ENCODE measurements around the gene PNPT1.
A peak's percentile ranks its signal among the peaks of the same experiment; 100 is the strongest.
"Not testable (repeated sequence)": the region's sequence is repeated elsewhere in the genome, so short reads cannot be mapped to it uniquely, and the experiment has no call there.

The PNPT1 gene

DNA sequence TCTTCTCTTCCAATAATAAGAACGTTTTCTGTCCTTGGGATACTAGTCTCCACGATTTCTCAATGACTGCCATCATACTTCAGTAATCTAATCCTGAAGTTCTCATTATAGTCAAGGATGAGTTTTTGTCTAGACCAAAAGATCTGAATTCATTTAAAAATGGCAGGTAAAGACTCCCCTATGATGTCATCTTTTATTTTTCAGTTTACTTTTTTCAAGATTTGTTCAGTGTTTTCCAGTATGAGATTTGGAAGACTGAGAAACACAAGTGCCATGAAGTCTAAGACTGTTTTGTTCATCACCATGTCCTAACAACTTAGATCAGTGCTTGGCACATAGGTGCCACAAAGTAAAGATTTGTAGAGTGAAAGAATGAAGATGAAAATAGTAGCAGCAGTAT lies 40.4 kb downstream of the PNPT1 start:
- DNase-seq = no peak

DNA sequence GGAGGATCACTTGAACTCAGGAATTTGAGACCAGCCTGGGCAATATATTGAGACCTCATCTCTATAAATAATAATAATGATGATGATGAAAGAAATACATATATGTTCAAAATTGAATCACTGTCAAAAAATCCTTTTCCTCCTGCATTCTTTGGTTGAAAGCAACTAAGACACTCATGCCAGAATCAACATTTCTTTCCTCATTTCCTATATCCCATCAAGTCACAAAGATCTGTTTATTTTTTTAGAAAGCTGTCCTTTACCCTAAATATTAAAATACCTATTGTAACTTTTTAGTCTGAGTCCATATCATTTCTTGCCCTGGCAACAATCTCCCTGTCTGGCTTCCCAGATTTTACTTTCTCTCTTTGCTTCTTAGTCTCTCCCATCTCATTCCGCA lies 44.4 kb downstream of the PNPT1 start:
- no peak for DNase-seq

DNA sequence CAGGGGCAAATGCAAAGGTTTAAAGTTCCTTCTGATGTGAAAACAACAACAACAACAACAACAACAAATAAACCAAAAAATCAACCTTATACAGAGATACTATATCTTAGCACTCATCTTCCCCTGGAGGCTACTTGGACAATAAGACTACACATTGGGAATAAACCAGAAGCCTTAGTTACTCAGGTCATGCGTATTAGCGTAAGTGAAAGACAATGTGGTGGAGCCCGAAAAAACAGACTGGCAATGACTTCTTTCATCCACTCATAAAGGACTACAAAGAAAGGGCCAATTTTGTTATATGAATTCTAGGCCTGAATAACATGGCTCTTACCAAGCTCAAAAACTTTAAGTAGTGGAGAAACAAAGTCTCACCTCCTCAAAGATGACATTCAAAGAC lies 56.8 kb downstream of the PNPT1 start:
- DNase-seq = no peak

DNA sequence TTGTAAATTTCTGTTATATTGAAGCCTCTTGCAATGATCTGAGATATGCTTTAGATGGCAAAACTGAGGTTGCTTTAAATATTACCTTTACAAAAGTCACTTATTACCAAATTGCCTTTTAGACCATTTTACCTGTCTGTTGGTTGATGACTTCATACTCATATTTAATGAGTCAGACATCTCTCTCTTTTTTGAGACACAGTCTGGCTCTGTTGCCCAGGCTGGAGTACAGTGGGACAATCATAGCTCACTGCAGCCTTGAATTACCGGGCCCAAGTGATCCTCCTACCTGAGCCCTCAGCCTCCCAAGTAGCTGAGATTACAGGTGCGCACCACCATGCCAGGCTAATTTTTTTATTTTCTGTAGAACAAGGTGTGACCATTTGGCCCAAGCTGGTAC lies 64.7 kb downstream of the PNPT1 start:
- DNase-seq = no peak

DNA sequence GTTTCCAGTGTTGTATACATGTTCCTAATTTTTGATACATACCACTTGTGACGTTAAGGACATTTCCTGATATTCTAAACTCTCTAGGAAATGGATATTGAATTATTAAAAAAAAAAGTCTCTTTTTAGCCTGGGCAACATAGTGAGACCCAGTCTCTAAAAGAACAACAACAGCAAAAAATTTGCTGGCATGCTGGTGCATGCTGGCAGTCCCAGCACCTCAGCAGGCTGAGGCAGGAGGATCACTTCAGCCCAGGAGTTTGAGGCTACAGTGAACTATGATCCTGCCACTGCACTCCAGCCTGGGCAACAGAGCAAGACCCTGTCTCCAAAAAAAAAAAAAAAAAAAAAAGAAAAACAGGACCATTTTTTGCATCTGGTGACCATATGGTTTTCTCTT lies 65.7 kb downstream of the PNPT1 start:
- DNase-seq = no peak

DNA sequence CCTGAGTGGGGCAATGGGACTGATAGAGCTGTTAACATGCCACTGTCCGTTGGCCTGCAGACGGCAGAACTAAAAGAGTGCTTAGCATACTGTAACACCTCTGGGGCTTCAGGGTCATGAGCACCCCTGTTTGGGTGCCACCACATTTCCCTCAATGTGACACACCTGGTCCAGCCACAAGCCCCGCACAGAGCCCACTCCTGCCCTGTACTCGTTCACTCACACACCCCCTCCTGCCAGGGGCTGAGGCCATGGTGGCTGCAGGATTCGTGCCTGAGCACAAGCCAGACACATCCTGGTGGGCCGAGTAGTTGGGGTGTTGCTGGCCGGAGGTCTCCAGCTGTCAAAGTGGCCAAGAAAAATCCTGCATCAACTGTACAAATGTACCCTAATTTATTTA lies 71.8 kb downstream of the PNPT1 start:
- DNase-seq = no peak

DNA sequence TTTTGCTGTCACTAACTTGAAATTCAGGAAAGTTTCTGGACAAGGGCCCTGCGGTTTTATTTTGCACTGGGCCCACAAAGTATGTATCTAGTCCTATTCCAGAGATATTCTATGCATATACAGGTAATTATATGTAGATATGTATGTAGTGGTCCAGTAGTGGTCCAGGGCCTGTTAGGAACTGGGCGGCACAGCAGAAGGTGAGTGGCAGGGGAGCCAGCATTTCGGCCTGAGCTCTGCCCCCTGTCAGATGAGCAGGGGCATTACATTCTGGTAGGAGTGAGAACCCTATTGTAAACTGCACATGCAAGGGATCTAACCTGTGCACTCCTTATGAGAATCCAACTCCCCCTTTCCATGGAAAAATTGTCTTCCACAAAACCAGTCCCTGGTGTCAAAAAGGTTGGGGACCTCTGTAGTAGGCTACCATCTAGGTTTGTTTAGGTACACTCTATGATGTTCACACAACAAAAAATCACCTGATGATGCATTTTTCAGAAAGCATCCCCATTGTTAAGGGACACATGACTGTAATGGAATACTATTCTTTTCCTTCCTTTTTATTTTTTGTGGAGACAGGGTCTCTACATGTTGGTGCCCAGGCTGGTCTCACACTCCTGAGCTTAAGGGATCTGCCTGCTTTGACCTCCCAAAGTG lies 73.4 kb downstream of the PNPT1 start:
- no peak for DNase-seq

DNA sequence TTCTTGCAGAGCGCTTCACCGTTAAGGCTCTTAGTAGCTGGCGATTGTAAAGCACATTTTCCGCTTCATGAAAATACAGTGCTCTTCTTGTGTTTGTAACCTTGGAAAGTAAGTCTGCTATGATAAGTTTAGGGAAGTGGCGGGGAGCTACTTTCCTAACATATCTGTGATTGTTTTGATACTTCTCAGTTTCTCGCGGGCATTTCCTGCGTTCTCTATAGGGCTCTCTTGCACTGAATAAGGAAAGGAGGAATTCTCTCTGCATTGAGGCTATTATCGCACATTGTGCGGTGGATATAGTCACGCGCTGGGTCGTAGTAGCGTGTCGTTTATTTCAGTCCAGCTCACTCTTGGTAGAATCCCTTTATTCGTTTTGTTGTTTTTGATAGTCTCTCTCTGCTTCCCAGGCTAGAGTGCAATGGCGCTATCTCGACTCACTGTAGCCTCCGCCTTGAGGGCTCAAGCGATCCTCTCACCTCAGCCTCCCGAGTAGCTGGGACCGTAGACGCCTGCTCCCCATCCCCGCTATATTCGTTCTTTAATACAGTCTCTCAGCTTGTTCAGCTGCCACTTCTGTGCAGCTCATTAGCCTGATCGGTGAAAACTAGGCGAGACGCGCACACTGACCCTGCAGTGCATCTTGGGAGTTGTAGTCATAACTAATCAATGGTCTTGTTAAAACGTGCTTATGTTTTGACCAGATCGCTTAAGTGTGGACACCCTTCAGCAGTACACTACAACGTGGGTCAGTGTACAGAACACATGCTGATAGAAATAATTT lies 75.2 kb downstream of the PNPT1 start:
- peak; percentile 67 for DNase-seq

DNA sequence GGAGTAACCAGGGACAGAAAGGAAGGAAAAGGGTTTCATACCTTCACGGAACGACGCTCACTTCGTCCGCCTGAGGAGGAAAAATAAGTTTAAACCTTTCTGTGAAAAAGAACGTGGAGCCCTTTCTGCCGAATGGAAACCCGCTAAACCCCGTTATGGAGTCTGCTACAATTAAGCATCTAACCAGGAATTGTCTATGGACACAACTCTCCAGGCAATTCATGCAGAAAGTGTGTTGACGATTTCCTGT lies 75.7 kb downstream of the PNPT1 start:
- peak; percentile 45 for DNase-seq

DNA sequence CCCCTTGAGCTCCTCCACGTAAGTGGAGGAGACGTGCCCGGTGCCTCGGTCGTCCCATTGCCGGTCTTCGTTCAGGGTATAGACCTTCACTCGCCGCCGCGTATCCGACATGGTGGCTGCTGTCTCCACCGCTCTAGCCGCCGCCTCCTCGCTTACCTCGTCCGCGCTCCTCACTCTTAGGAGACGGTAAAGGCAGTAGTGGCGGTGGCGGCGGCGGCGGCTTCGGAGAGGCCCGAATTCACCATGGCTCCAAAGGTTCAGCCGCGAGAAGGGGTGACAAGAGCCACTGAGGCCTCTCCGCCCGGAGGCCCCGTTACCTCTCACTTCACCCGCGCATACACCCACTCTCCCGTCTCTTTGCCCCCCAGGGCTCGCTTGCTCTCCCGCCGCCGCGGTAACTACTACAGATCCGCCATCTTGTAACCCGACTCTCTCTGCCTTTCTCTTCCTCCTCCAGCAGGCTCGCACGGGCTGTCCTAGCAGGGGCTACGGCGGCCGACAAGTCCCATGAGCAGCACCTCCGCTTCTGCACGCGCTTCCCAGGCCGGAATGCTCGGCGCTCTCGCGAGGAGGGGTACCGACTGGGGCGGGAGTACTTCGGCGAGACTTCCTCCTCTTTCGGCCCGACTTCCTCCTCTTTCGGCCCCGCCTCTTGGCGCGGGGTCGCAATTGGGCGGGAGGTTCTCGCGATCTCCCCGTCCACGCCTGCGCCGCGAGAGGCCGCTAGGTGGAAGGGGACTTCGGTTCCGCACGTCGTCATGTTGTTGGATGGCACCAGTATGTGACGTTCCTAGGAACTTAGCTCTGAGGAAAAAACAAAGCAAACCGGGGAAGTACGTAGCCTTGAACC lies 76.2 kb downstream of the PNPT1 start, which contains the start of gene PPP4R3B:
PPP4R3B (minus strand) TSS at position 448 of the 850 bp plus-strand sequence; CDS start at position 111, 337 bp downstream.
- DNase-seq = peak; percentile 99

DNA sequence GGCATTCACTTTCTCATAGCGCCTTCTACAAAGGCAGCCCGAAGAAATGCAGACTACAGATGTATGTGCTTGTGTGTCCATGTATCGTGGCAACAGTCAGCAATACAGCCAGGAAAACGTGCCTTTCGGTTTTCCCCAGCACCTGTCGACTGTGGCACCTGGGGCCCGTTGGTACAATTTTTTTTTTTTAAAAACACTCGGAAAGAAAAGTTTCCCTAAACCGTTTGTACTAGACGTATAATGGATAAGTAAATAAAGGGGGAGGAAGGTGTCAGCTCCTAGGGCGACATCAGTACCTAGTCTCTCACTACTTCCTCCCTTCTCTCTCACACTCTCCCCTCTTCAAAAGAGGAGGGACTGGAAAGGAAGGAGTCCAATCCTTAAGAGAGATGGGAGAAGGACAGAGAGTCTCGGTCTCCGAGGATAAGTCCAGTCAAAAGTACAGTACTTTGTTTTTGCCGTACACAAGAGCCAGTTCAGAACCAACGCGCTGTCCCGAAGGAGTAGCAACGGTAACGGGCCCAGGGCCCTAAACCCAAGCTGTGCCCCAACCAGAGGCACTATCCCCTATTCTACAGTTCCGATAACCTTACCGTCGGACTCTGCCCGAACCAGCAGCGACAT lies 77.0 kb downstream of the PNPT1 start:
- DNase-seq = peak; percentile 40

DNA sequence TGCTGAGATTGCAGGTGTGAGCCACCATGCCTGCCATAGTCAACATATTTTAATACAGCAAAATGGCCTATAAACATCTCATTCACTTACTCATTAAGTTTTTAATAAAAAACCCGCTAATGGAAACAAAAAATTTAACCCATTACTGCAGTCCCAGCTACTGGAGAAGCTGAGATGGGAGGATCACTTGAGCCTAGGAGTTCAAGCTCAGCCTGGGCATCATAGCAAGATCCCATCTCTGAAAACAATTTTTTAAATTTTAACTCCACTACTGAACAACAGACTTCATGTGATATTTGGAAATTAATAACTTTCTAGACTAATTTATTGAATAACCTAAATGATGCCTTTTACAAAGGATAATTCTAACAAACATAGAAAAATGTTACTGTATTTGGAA lies 81.6 kb downstream of the PNPT1 start:
- DNase-seq = no peak

DNA sequence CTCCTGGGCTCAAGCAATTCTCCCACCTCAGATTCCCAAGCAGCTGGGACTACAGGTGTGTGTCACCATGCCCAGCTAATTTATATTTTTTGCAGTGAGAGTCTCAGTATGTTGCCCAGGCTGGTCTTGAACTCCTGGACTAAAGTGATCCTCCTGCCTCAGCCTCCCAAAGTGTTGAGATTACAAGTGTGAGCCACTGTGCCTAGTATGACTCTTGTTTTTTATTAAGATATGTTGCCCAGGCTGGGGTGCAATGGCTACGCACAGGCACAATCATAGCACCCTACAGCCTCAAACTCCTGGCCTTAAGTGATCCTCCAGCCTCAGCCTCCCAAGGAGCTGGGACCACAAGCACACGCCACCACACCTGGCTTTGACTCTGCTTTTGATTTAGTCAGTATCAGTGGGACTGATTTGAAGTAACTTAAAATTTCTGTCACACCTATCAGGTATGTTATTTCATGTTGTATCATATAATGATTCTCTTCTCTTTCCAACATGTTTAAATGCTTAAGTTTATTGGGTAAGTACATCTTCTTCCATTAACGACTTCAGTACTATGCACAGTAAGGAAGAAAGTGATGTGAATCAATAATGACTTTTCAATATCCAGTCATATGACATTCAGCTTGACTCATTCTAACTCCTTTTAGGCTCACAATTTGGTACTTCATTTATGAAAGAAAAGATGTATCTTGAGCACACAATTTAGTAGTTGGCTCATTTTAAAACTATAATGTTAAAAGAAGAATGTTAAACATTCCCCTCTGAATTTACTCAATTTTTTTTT lies 82.5 kb downstream of the PNPT1 start:
- DNase-seq = no peak

DNA sequence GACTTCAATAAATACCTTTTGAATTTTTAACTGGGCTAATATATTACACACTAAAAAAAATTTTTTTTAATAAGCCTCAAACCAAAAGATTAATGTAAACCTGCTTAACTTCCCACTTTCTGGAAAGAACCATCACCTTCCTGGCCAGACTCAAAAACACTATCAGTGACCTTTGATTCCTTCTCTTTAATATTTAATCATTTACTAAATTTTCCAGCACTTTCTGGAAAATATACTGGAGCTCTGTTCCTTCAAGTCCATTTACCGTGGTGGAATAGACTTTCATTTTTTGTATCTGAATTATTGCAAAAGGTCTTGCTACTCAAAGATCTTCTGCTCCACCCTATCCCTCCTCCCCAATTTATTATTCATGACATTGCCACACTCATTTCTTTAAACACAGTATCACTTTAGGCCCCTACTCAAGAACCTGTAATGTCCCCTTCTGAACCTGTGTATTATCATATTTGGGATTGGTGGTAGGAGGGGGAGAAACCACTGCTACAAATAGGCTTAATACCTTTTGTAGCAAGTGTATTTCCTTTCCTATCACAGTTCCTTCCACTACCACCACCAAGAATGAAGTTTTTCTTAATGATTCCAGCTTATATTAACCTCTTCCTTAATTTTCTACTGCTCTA lies 83.6 kb downstream of the PNPT1 start:
- DNase-seq = no peak

DNA sequence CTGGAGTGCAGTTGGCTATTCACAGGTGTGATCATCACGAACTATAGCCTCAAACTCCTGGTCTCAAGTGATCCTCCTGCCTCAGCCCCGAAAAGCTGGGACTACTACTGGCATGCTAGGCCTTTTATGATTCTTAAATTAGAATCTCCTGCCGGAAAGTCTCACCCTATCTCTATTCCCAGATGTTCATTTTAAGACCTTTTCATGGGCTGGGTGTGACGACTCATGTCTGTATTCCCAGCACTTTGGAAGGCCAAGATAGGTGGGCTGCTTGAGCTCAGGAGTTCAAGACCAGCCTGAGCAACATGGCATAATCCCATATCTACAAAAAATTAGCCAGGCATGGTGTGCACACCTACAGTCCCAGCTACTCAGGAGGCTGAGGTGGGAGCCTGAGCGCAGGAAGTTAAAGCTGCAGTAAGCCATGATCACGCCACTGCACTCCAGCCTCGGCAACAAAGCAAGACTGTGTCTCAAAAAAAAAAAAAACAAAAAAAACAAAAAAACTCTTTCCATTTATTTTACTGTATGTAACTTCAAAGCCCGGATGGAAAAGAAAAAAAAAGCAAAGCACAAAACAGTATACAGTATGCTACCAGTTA lies 84.3 kb downstream of the PNPT1 start:
- DNase-seq = no peak

DNA sequence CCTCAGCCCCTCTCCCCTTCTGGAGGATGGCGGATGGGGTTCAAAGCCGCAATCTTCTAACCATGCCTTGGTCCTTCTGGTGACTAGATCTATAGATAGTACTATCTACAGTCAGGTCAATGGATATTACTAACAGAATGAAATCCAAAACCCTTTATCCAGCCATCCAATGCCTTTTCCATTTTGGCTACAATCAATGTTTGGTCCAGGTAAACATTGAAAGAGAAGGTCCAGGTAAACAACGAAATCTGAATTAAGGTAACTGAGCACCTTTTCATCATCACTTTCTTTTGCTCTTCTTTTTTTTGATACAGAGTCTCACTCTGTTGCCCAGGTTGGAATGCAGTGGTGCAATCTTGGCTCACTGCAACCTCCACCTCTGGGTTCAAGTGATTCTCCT lies 85.9 kb downstream of the PNPT1 start:
- no peak for DNase-seq

DNA sequence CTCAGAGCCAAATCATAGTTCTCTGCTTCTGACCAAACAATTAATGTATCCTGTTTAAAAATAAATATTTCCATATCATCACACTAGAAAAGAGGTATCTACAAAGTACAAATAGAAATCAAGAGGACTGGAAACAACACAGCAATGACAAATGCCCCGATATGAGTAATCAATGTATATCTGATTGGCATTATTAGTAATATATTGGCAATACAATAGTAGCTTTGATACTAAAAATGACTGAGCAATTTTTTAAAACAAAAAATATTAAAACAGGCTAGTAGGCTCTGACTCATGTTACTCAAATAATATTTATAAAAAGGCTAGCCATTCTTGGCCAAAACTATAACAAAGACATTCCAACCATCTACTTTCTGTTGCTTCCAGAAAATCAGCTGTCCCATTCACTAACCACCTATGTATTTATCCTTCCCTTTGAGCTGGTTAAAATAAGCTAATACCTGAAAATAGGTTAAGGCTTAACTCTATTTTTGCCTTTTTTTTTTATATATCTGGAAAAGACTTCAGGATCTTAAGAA lies 89.5 kb downstream of the PNPT1 start:
- DNase-seq = no peak

DNA sequence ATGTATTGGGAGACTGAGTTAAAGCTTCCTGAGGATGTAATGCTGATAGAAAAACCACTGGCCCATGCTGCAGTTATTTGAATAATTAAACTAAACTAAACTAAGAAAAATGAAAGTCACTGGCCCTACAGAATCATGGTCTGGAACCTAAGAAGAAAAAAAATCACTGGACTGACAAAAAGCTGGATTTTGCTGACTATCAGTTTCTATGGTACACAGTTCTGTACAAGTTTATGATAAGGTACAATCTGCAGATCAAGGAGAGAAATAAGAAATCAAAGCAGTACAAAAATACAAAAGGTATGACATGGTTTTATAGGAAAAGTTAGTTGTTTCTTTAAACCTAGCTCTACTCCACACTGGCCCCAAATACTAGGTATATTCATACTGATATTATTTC lies 91.8 kb downstream of the PNPT1 start:
- DNase-seq = no peak

DNA sequence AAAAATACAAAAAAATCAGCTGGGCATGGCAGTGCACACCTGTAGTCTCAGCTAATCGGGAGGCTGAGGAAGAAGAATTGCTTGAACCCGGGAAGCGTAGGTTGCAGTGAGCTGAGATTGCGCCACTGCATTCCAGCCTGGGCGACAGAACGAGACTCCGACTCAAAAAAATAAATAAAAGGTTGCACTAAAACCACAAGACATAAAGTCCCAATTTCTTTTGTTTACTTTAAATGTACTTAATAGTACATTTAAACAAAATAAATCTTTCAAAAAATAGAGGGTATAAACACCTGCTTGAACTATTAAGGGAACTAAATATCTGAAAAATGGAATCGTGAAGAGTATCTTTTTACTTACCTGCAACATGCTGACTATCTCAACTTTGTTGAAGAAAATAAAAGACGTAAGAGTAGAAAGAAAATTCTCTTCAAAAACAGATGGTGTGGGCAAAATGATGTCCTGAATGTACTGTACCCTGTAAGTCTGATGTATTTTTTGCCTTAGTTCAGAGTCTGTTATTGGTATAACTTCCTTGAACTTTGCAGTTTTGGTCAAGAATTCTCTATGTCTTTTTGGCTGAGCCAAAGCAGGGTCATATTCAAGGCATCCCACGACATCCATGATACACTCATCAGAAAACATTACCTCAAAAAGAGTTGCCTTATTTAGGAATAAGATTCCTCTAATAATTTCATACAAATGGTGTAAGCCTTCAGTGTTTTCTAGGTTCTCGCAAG lies 95.4 kb downstream of the PNPT1 start:
- no peak for DNase-seq

DNA sequence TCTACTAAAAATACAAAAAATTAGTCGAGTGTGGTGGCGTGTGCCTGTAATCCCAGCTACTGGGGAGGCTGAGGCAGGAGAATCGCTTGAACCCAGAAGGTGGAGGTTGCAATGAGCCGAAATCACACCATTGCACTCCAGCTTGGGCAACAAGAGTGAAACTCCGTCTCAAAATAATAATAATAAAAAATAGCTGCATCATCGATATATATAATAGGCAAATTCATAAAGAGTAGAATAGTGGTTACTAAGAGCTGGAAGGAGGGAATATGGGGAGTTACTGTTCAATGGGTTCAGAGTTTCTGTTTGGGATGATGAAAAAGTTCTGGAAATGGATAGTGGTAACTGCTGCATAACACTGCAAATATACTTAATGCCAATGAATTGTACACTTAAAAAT lies 96.8 kb downstream of the PNPT1 start:
- not testable (repeated sequence) for DNase-seq

DNA sequence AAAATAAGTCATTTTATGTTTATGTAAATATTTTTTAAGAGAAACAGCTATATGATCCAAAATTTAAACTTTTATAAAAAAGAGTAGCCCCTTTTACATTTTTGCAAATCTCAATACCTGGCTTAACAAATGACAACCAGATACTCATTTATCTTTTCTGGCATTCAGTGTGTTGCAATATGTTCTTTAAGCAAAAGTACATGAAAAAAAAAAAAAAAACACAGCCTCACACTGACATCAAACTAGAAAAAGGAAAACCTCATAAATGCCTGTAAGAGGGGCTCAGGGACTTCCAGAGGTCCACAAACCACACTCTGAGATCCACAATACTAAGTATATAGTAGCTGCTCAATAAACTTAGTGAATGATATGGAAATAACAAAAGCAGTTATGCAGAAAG lies 98.1 kb downstream of the PNPT1 start:
- no peak for DNase-seq
